Bronchial epithelial cell (primary cell): ENCODE results near the gene RGS21. TPM values are rescaled to one million over a fixed set of nuclear protein-coding genes. Genes with fewer than 3 reads are reported as not detected.
A peak's percentile ranks its signal among the peaks of the same experiment; 100 is the strongest.
"Not testable (repeated sequence)": the region's sequence is repeated elsewhere in the genome, so short reads cannot be mapped to it uniquely, and the experiment has no call there.

Experiments
- DNase-seq: peaks from one replicate; pipeline ENCODE4 v3.0.0-alpha.2; 2010; ENCODE audit warnings: low read depth
- FAIRE-seq: peaks from 2 replicates; lab custom pipeline; 2011; peaks lifted over from hg19 to GRCh38; lab: Jason Lieb, UNC
- H3K27me3 ChIP-seq: 2 replicates; pipeline ENCODE4 v1.5.1; 2011; ENCODE audit warnings: low read length; ENCODE audit not compliant: control insufficient read depth, insufficient read depth
- H3K36me3 ChIP-seq: 2 replicates; pipeline ENCODE4 v1.5.1; 2011; ENCODE audit warnings: low read length; ENCODE audit not compliant: control insufficient read depth, insufficient read depth
- H3K4me3 ChIP-seq: 2 replicates; pipeline ENCODE4 v1.5.1; 2011; ENCODE audit warnings: mild to moderate bottlenecking, low read depth, low read length, control low read depth
- total RNA-seq: library from RNA; depleted of rRNA; stranded (reverse); fragments of >200 nt; gene quantifications from 2 replicates; pipeline ENCODE4 v1.2.1, GENCODE V29; 2014
- TF ChIP-seq, protein P1 (sequence below): IDR thresholded peaks from 2 replicates; pipeline ENCODE4 v1.5.1; 2011; ENCODE audit warnings: mild to moderate bottlenecking, moderate library complexity, low read length, control low read depth, inconsistent platforms; ENCODE audit not compliant: insufficient read depth, severe bottlenecking

The RGS21 gene
- total RNA-seq, 1 donor from 2014 or later, result not detected

DNA sequence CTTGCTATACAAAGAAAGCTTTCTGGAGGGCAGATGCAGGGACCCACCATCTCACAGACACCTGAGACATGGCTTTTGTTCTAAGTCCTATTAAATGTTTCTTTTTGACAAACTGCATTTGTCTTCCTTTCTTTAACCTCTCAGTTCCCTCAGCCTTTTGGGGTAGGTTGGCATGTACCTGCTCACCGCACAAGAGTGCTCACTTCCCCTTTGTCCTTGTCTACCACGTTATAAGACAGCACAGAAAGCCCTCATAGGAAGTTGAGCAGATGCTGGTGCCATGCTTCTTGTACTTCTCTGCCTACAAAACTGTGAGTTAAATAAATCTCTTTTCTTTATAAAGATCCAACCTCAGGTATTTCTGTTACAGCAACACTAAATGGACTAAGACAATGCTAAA is 31.9 kb upstream of the RGS21 start:
- no peak for FAIRE-seq
- TF ChIP-seq, protein P1, sequence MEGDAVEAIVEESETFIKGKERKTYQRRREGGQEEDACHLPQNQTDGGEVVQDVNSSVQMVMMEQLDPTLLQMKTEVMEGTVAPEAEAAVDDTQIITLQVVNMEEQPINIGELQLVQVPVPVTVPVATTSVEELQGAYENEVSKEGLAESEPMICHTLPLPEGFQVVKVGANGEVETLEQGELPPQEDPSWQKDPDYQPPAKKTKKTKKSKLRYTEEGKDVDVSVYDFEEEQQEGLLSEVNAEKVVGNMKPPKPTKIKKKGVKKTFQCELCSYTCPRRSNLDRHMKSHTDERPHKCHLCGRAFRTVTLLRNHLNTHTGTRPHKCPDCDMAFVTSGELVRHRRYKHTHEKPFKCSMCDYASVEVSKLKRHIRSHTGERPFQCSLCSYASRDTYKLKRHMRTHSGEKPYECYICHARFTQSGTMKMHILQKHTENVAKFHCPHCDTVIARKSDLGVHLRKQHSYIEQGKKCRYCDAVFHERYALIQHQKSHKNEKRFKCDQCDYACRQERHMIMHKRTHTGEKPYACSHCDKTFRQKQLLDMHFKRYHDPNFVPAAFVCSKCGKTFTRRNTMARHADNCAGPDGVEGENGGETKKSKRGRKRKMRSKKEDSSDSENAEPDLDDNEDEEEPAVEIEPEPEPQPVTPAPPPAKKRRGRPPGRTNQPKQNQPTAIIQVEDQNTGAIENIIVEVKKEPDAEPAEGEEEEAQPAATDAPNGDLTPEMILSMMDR, result no peak
- no peak overlapping the region for H3K4me3 ChIP-seq

DNA sequence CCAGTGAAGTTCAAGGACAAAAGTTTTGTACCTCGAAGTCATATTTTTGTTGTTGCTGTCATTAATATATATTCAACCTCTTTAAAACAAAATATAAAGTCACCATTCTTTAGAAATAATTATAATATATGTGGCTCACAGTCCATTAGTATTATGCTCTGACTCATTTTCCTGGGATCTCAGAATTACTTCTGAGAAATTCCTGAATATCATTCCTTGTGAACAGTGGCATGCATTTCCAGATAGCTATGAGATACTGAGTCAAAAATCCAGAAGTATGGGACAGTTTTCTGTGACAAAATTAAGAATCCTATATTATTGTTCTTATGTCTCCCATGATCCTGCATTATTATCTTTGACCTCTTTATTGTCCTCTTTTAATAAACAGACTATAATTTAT is 13.8 kb upstream of the RGS21 start:
- DNase-seq (no peak), FAIRE-seq (no peak)
- no peaks in the 10 kb centered on the region for H3K27me3 ChIP-seq
- H3K36me3 ChIP-seq, result no peaks in the 10 kb centered on the region
- H3K4me3 ChIP-seq, result no peak overlapping the region
- TF ChIP-seq, protein P1, result no peak

More for the DNA sequence above, 31.9 kb upstream of the RGS21 start:
- Histone ChIP-seq H3K36me3 (no peaks in the 10 kb centered on the region), H3K27me3 (no peaks in the 10 kb centered on the region)
- DNase-seq, result no peak

DNA sequence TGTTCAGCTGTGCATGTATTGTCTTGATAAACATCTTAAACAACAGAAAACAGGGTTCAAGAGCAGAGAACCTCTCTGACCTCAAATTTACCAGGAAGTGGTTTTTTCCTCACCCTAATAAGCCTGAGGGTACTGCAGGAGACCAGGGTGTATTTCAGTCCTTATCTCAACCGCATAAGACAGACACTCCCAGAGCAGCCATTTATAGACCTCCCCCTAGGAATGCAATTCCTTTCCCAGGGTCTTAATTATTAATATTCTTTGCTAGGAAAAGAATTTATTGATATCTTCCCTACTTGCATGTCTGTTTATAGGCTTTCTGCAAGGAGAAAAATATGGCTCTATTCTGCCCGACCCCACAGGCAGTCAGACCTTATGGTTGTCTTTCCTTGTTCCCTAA is 8.5 kb upstream of the RGS21 start:
- not testable (repeated sequence) for H3K36me3 ChIP-seq, H3K27me3 ChIP-seq, FAIRE-seq, DNase-seq, H3K4me3 ChIP-seq

DNA sequence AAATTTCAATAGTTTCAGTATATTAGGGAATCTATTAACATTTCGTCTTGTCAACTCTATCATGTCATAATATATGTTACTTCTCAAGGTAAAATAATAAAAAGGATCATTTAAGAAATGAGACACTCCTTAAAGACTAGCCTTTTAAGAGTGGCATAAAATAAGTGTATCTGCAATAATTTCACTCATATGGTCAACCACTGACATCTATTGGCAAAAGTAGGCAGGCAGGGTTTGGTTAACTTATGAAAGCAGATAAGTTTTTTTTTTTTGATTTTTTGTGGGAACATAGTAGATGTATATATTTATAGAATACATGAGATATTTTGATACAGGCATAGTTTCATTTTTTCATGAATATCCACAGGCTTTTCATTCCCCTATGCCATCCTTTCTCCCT is 5.5 kb upstream of the RGS21 start:
- DNase-seq (peak; percentile 38), FAIRE-seq (no peak)

DNA sequence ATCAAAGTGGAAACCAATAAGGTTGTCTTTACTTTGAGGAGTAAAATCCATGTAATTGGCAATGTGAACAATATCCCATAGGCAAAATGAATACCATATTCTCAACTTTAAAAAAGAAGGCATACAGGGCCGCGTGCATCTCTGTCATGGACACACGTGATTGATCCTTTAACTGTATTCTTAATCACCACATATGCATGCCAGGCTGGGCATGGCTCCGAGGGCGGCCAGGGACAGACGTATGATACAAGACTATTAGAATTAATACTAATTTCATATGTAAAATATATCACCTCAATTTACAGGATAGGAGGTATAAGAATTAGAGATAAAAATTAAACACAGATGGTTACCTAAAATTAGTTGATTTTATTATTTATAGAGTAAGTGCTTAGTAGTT is 11.2 kb downstream of the RGS21 start:
- DNase-seq (no peak), FAIRE-seq (no peak)
- TF ChIP-seq, protein P1, result no peak
- H3K27me3 ChIP-seq, result no peaks in the 10 kb centered on the region
- no peak overlapping the region for H3K4me3 ChIP-seq
- H3K36me3 ChIP-seq, result no peaks in the 10 kb centered on the region

More for the DNA sequence above, 5.5 kb upstream of the RGS21 start:
- TF ChIP-seq, protein P1, result peak; percentile 10
- no peak overlapping the region for H3K4me3 ChIP-seq
- no peaks in the 10 kb centered on the region for H3K36me3 ChIP-seq
- H3K27me3 ChIP-seq, result no peaks in the 10 kb centered on the region

DNA sequence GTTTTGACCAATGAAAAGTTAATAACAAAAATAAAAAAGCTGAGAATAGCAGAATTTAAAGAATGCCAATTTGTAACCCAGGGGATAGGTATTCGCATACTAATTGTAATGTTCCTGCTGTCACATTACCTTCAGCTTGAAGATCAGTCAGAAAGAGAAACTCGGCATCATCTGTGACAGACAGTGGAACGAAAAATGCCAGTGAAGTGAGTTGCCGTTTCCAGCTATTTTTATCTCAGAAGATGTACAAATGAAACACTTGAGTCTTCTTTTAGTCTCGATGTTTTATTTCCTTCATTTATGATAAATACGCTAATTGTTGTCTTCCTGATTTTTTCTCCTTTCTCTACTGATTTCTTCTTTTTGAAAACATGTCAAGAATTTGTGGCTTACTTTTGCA is 26.1 kb downstream of the RGS21 start:
- FAIRE-seq, result no peak
- no peaks in the 10 kb centered on the region for H3K27me3 ChIP-seq
- TF ChIP-seq, protein P1, result no peak
- no peaks in the 10 kb centered on the region for H3K36me3 ChIP-seq
- H3K4me3 ChIP-seq, result no peak overlapping the region
- DNase-seq, result no peak
